Amniotic stem cell (primary cell): ENCODE measurements around the gene NMUR1.
A peak's percentile ranks its signal among the peaks of the same experiment; 100 is the strongest.

ENCODE experiments used
- DNase-seq: peaks from one replicate; lab custom pipeline; 2025; lab: John Stamatoyannopoulos, UW

NMUR1 gene

DNA sequence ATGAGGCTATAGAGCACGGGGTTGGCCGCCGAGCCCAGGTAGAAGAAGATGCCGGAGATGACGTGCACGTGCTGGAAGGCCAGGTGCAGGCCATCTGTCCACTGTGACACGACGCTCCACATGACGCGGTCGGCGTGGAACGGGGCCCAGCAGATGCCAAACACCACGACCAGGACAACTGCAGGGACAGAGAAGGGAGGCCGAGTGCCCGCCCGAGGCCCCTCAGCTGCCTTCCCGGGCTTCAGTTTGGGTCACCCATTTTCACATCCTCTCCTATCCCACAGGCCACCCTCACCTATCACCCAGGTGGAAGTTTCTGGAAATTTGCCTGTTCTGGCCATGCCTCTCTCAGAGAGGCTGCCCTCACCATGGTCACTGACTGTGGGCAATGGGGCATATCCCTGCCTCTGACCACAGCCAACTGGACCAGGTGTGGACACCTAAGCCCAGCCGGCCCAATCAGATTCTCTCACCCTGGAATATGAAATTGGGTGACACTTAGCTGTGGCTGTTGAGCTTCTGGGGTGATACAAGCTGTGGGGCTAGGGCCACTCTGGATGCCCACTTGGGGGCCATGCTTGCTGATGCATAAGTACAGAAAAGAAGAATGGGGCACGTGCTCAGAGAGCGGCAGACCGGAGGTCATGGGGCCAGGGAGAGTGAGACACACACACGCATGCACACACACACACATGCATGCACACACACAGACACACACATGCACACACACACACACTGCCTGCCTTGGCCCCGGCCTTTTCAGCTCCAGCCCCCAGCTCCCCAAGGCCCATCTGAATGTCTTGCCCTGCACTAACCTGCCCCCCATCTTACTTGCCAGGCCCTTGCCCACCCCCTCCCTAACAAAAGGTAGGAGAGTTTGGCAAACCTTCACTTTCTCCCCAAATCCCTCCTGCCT is 4.7 kb downstream of the NMUR1 start:
- DNase-seq: no peak

DNA sequence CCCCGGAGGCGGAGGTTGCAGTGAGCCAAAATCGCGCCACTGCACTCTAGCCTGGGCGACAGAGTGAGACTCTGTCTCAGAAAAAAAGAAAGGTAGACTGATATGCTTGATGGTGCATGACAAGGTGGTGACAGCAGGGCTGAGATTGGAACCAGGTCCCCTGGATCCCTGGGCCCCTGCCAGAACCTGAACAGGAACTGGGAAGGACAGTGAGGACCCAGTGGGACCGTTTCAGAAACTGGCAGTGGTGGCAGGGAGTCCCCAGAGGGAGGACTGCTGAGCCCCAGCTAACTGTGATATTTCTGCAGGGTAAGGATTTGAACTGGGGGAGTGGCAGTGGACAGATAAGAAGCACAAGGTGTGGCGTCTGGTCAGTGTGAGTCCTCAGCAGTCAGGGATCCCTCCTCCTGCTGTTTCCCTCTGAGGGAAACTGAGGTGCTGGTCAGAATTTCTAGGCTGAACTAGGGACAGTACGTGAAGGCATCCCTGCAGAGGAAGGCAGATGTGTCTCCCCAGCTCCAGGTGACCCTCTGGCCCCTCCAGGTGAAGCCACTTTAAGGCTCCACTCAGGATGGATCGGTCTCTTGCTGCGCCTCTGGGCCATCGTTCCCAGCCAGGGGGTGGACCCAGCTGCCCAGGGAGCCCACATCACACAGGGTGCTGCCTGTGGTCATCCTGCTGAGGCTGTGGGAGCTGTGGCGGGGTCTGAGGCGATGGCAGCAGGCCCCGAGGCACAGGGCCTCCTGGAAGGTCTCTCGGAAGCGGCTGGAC is 5.6 kb downstream of the NMUR1 start:
- no peak for DNase-seq

DNA sequence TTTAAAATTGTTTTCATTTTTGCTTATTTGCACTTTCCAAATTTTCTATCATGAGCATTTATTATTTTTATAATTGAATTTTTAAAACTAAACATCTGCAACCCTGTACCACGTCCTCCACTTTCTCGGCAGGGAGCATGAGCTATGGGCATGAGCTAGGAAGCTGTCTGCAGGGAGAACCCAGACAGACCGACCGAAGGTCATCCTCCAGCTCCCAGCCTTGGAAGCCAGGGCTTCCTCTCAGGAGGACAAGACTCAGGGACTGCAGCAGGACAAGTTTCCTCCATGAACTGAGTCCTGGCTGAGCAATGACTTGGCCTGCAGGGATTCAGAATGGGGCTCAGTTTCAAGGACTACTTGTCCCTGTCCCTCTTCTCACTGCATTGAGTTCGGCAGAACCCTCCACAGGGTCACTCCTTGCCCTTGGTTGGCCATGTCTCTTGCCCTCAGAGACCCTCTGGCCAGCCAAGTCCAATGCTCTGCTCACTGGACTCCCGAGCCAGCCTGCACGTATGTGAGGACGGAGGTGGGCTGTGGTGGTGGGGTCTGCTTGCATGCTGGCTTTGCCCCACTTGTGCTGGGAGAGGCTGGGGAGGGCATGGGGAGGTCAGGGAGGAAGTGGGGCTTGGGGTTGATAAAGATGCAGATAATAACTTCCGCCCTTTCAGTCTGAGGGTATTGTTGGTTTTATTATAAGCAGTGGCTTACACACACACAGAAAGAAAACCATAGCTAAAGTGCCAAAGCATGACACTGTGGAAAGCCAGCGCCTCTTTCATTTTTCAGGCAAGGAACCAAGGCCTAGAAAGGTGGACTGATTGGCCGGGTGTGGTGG is 6.6 kb downstream of the NMUR1 start:
- no peak for DNase-seq

DNA sequence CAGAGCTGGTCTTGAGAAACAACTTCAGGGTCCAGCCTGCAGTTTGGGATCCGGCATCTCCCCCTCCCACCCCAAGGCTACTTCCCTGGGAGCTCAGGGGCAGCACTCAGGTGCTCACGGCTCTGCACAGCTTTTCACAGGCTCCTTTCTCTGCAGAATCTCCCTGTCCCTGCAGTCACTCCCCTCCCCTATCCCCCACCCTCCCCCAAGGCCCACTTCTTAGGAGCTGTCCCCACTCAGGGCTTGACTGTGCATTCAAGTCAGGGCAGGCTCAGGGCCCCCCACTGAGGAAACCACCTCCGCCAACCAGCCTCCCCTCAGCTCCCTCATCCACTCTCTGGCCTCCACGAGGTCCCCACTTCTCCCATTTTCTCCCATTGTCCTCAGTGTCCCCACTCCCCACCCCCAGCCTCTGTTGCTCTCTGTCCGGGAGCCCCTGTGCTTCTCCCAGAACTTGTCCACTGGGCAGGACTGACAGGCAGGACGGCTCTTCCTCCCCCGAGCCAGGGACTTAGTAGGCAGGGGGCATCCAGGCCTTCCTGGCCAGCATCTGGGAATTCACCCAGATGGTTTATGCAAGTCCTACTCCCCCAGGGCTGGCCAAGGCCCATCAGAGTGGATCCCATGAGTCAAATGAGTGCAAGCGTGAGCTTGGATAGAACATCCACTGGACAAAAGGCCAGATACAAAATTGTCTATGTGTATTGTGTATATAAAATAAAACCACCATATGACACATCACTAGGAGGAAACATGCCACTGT is 7.6 kb downstream of the NMUR1 start:
- DNase-seq: no peak

DNA sequence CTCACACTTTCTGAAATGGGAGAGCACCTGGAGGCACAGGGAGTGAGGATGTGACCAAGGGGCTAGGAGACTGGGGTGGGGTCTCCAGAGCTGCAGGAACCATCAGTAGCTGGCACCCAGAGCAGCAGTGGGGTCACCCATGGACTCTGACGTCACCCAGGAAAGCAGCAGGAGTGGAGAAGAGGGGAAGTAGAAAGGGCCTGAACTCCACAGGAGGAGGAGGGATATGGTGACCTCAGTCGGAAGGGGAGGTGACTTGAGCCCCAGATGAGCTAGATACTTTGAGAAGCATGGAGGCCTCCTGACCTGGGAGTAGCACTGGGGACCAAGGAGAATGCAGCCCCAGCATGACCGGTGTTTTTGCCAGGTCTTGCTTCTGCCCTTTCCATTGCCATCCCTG is 8.8 kb downstream of the NMUR1 start:
- no peak for DNase-seq

DNA sequence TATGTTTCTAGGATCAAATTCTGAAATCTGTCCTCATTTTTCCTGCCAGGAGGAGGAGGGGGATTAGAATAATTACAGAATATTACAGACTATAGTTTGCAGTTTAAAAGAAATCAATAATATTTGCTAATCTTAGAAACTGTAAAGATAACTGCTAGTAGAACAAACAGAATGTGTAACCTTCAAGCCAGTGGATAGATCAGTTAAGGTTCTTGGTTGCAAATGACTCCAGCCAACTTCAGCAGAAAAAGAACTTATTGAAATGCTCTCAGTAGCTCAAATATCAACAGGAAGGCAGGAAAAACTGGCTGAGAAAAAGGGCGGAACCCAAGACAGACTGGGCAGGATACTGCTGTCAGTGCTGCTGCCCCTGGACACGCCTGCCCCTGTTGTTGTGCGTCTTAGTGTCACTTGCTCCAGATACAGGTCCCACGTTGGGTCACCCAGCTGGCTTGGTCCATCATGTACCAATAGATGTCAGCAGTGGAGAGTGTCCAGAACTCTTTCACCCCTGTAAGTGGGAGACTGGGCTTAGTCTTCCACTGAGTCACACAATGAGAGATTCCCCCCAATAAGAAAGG is 10.2 kb downstream of the NMUR1 start:
- DNase-seq: no peak

DNA sequence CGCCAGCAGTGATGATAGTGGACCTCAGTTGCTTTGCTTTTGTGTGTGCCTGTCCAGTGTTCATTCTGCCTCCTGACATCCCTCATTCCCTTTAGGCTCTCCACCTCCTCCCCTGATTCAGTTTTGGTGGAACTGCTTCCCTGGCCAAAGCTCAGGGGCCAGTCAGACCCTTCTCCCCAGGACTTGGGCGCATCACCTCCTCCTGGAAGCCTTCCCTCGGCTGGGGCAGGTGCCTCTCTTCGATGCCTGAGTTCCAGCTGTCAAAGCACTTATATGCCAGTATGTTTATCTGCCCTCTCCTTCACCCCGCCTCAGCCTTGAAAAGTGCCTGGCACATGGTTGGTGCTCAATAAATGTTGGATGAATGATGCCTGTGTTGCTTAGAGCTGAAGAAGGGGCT is 11.5 kb downstream of the NMUR1 start:
- no peak for DNase-seq

DNA sequence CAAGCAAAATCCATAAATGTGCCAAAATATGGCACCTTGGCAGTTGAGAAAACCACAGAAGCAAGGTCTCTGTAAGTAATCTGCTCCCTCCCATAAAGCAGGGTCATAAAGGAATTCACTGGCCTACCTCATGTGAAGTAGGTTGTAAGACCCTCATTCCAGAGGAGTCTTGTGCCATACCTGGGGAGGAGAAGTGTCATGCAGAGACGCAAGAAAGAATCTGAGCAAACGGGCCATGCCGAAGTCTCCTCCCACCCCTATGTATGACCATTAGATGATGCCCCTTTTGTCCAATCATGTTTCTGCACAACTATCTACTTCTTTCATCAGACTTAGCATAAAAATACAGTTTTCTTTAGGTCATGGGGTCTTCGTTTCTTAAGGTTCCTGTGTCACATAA is 14.6 kb downstream of the NMUR1 start:
- DNase-seq: no peak

DNA sequence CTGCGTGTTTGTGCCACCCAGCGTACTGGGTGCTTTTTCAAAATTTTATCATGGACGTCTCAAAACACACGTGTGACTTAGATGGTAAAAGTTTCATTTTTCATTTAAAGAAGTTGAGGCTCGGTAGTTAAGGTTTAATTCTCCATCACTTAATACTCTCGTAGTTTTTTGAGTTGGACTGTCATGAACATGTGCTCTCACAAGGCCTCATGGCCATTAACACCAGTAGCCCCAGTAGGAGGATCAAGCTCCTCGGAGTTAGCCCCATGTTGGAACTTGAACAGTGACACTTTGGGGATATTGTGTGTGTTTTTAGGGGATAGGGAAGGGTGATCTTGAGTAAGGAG is 15.3 kb downstream of the NMUR1 start:
- DNase-seq: no peak

DNA sequence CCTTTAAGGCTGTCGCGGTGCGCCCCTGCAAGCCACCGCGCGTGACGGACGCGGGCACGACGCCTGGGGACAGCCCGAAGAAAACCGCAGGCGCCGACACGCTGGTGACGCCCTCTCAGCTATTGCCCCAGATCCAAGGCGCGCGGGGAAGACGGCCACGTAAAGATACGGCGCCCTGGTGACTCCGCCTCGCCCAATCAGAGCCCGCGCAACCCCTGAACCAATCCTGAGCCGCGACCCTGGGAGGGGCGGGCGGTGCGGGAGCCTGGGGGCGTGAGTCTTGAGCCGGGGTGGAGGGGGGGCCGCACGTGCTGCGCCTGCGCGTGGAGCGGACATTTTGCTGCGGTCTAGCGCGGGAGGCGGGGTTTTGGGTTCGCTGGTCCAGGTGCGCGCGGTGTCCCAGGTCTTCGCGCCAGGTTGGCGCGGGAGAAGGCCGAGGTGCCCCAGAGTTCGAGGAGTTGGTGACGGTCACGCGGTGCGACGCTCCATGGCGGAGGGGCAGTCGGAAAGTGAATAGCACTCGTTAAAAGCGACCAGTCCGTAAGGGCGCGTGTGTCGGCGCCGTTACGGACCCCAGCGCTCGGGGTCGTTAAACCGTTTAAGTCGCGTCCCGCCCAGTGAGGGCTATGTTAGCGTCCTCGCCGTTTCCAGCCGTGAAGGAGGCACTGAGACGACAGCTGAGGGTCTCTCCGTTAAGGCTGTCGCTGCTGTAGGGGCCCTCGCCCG is 15.9 kb downstream of the NMUR1 start:
- DNase-seq: peak; percentile 94

DNA sequence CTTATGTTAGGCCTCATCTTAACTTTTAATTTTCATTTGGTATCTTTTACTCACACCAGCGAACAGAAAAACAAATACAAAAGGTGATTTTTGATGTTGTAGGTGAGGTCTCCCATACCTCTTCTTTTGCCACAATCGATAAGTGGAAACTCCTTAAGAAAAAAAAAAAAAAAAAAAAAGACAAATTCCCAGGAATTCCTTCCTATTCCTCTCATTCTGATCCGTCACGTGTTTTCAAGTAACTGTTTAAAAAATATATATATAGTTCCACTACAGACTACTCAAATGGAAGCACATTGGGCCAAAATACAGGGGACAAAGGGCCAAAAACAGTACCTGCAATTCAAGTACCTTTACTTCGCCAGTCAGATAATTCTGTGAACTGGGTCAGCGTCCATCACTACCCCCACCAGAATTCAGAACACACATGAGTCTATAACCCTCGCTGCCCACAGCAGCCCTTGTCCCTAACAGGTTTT is 16.5 kb downstream of the NMUR1 start:
- no peak for DNase-seq

DNA sequence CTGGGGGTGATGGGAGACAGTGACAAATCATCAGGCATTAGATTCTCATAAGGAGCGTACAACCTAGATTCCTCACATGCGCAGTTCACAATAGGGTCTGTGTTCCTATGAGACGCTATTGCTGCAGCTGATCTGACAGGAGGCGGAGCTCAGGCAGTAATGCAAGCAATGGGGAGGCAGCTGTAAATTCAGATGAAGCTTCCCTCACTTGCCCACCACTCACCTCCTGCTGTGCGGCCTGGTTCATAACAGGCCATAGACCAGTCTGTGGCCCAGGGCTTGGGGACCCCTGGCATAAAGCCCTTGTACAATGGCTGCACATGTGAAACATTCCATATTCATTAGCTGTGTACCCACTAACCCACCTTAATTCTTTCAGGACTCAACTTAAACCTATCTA is 18.0 kb downstream of the NMUR1 start:
- DNase-seq: no peak

DNA sequence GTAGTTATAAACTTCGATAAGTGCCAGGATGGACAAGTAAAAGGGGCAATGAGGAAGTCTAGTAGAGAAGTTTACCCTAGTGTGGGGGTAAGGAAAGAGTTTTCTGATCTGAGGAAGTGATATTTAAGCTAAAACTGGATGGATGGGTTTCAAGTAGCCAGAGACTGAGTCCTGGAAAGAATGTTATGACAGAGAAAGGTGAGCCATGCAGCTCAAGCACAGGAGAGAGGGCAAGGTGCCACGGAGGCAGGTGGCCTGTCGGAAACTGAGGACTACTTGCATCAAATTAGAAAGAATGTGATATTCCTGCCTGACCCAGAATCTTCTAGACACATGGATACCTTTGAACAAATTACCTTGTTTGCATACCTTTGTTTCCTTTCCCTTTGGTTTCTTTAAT is 26.5 kb downstream of the NMUR1 start:
- DNase-seq: no peak

DNA sequence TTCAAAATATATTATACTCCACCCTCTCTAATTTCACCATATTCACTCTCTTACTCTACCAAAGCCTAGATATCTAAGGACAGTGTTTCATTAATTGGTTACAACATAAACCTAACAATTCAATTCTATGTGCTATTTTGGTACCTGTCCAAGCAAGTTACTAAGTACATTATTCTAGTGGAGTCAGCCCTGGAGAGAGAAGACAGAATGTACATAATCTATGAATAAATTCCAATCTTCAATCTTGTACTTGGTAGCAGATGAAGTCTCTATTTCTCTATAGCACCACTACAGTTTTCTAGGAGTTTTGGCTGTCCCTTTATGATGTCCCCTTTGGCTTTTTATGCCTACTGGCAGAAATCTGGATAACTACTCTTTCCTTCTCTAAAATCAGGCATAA is 27.6 kb downstream of the NMUR1 start:
- DNase-seq: no peak

DNA sequence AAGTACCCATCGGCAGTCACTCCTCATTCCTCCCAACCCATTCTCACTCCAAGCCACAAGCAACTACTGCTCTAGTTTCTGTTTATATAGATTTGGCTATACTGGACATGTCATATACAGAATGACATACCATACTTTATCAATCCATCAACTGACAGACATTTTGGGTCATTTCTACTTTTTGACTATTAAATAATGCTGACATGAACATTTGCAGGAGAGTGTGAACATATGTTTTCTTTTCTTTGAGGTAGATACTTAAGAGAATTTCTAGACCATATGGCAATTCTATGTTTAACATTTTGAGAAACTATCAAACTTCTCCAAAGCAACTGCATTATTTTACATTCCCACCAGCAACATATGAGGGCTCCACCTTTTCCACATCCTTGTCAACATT is 32.6 kb downstream of the NMUR1 start:
- DNase-seq: no peak

DNA sequence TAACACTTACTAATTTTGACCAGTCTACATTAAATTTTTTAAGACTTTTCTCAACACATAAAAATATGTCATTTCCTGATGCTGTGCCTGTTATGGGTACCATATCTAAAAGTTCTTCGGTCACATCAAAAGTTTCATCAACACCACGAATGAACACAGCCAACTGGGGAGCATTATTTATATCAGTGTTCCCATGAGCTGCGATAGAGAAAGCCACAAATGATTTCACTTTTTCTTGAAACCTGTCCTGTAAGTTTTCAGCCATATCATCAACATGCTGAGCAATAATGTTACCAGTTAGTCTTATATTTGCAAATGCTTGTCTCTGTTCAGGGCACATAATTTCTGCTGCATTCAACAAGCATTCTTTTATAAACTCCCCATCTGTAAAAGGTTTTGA is 35.6 kb downstream of the NMUR1 start:
- DNase-seq: no peak

DNA sequence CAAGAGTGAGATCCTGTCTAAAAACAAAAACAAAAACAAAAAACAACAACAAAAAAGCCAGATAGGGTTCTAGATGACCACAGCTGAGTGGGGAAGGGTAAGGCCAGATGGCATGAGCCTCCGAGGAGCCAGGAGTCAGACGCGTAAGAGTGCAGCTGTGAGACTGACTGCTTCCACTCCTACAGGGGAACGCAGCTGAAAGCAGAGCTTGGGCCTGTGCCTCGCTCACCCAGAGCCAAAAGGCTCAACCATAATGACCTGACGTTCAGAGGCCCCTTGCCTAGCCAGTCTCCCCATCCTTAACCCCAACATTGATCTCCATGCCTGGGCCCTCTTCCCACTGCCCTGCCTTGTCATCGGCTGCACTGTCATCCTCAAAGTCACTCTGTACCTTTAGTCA is 39.4 kb downstream of the NMUR1 start:
- no peak for DNase-seq

DNA sequence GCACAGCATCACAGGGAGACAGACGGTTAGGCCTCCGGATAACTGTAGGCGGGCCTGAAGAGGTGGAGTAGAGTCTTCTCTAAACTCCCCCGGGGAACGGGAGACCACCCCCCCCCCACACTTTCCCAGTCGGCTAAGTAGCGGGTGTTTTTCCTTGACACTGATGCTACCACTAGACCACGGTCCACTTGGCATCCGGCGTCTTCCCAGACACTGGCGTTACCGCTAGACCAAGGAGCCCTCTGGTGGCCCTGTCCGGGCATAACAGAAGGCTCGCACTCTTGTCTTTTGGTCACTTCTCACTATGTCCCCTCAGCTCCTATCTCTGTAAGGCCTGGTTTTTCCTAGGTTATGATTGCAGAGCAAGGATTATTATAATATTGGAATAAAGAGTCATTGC is 40.3 kb downstream of the NMUR1 start:
- DNase-seq: no peak

DNA sequence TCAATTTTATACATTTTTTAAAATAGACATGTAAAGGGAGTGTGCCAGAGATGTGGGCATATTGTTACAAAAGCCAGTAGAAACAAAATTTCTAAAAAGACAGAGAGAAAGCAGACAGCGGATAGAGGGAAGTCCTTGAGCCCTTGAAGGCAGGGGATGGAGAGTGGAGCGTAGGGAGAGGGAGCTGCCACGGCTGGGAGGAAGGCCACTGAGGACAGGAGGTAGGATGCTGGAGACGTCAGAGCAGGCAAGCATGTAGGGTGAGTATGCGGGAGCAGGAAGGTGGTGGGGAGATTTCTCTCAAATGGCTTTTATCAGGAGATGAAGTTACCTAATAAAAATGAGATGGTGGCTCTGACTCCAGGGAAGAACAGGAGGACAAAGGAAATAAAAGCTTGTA is 41.9 kb downstream of the NMUR1 start:
- no peak for DNase-seq

DNA sequence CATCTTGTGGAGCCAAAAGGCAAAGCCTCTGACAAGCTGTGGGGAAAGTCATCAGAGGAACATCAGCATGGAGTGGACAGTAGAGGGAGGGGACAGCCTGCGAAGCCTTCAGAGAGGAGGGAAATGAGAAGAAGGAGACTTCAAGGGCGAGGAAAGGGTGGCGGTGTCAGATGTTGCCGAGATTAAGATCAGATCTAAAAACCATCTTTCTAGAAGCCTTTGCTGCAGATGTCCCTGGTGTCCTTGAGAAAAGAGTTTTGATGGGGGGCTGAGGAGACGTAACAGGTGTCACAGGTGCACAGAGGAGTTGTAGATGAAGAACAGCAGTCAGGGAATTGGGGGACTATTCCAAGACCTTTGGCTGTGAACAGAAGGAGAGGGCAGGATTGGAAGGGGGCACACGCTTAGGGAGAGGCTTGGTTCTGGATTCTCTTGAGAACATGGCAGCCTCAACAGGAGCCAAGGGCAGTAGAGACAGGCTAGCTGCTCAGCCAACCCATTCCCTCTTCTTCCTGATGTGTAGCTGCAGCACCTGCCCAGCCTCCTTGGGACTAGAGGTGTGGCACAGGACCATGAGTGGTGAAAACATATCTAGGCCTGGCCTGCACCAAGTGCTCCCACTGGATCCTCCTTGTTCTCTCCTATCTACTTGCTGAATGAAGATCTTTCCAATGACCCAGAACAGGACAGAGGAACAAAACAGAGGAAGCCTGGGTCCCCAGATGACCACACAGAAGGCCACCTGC is 43.2 kb downstream of the NMUR1 start:
- no peak for DNase-seq
